Smooth muscle cell (in vitro differentiated cells): ENCODE measurements around the gene ASPSCR1. TPM values are rescaled to one million over a fixed set of nuclear protein-coding genes. Genes with fewer than 3 reads are reported as not detected.

ENCODE experiments used
- DNase-seq: peaks from one replicate; lab custom pipeline; 2025; ENCODE audit not compliant: unreplicated experiment; lab: John Stamatoyannopoulos, UW
- H2AFZ ChIP-seq: fragments of 200-600 bp; sonication (generic); 2 replicates; pipeline ENCODE4 v1.6.0; 2016; ENCODE audit warnings: antibody characterized with exemption, low read depth, mild to moderate bottlenecking
- H3F3A ChIP-seq: fragments of 200-600 bp; sonication (generic); 2 replicates; pipeline ENCODE4 v1.6.0; 2017; ENCODE audit warnings: antibody characterized with exemption, low read depth
- H3K27ac ChIP-seq: fragments of 200-600 bp; sonication (generic); 2 replicates; pipeline ENCODE4 v1.5.1; 2016; ENCODE audit warnings: low read depth, mild to moderate bottlenecking
- H3K27me3 ChIP-seq: fragments of 200-600 bp; sonication (generic); 2 replicates; pipeline ENCODE4 v1.6.1; 2016; ENCODE audit warnings: low read depth, mild to moderate bottlenecking
- H3K36me3 ChIP-seq: fragments of 200-600 bp; sonication (generic); 2 replicates; pipeline ENCODE4 v1.5.1; 2016; ENCODE audit warnings: low read depth
- H3K4me1 ChIP-seq: fragments of 200-600 bp; sonication (generic); 2 replicates; pipeline ENCODE4 v1.5.1; 2016; ENCODE audit warnings: low read depth
- H3K4me2 ChIP-seq: fragments of 200-600 bp; sonication (generic); 2 replicates; pipeline ENCODE4 v1.6.0; 2016; ENCODE audit warnings: mild to moderate bottlenecking
- H3K4me3 ChIP-seq: fragments of 200-600 bp; sonication (generic); 2 replicates; pipeline ENCODE4 v1.5.1; 2016; ENCODE audit warnings: mild to moderate bottlenecking
- H3K79me2 ChIP-seq: fragments of 200-600 bp; sonication (generic); 2 replicates; pipeline ENCODE4 v1.6.0; 2016; ENCODE audit warnings: low read depth, mild to moderate bottlenecking
- H3K9ac ChIP-seq: fragments of 200-600 bp; sonication (generic); 2 replicates; pipeline ENCODE4 v1.6.0; 2016; ENCODE audit warnings: low read depth
- H3K9me3 ChIP-seq: fragments of 200-600 bp; sonication (generic); replicated peaks from 2 replicates; pipeline ENCODE4 v1.5.1; 2016; ENCODE audit warnings: low read depth
- H4K20me1 ChIP-seq: fragments of 200-600 bp; sonication (generic); 2 replicates; pipeline ENCODE4 v1.6.0; 2016; ENCODE audit warnings: low read depth
- CTCF ChIP-seq: fragments of 200-600 bp; sonication (generic); IDR thresholded peaks from 2 replicates; pipeline ENCODE4 v1.5.1; 2017; ENCODE audit warnings: borderline replicate concordance, mild to moderate bottlenecking, antibody characterized with exemption; ENCODE audit not compliant: insufficient read depth, poor library complexity, severe bottlenecking
- WGBS: methylation state at CpG from one replicate; pipeline ENCODE4 v1.1.7; 2016; ENCODE audit warnings: low lambda C conversion rate; 5-methylcytosine and 5-hydroxymethylcytosine counted together
- polyA plus RNA-seq: library from polyadenylated mRNA; unstranded; fragments of >200 nt; fragmentation: Nextera tagmentation; extraction: Ambion mirVana; gene quantifications from 2 replicates; pipeline ENCODE4 v1.2.1, GENCODE V29; 2016
- total RNA-seq: library from RNA; depleted of rRNA; stranded (reverse); fragments of >200 nt; gene quantifications from 2 replicates; pipeline ENCODE4 v1.2.3, GENCODE V29; 2014

The ASPSCR1 gene
- total and polyA plus RNA-seq, 2 experiments from 2014 or later = 28.4 to 44.0 TPM

- Histone ChIP-seq H3K9me3 (no peaks in the 10 kb centered on the region), H3K4me3 (no peak overlapping the region), H3K27ac (no peak overlapping the region), H3K4me2 (no peak overlapping the region), H4K20me1 (no peaks in the 10 kb centered on the region), H3K79me2 (no peaks in the 10 kb centered on the region), H3K36me3 (no peaks in the 10 kb centered on the region), H3F3A (peaks cover 7% of the 10 kb centered on the region), H3K9ac (no peak overlapping the region), H3K27me3 (no peaks in the 10 kb centered on the region), H2AFZ (no peak overlapping the region), H3K4me1 (peaks cover 6% of the 10 kb centered on the region)
- TF ChIP-seq CTCF = no peak
- WGBS = 96% methylated on average over 30 of the region's 30 CpGs
- no peak for DNase-seq
These were observed 30.2 kb downstream of the ASPSCR1 start for GRCh38 chr17:82007495-82008257.

- WGBS = 95% methylated on average over 22 of the region's 26 CpGs
- H3F3A ChIP-seq = no peaks in the 10 kb centered on the region
- no peaks in the 10 kb centered on the region for H3K36me3 ChIP-seq
These were observed 31.0 kb downstream of the ASPSCR1 start for GRCh38 chr17:82008258-82008940.

GRCh38 chr17:82008941-82009405 lies 31.5 kb downstream of the ASPSCR1 start:
- peaks cover 6% of the 10 kb centered on the region for H3K4me1 ChIP-seq
- no peaks in the 10 kb centered on the region for H4K20me1 ChIP-seq
- H3K27me3 ChIP-seq = no peaks in the 10 kb centered on the region

More at GRCh38 chr17:82008258-82008940, 31.0 kb downstream of the ASPSCR1 start:
- Histone ChIP-seq H3K4me2 (no peak overlapping the region), H3K9me3 (no peaks in the 10 kb centered on the region), H3K4me3 (no peak overlapping the region), H3K27me3 (no peaks in the 10 kb centered on the region), H3K27ac (no peak overlapping the region), H2AFZ (no peak overlapping the region), H3K9ac (no peak overlapping the region), H3K79me2 (no peaks in the 10 kb centered on the region), H4K20me1 (no peaks in the 10 kb centered on the region), H3K4me1 (peaks cover 6% of the 10 kb centered on the region)
- no peak for TF ChIP-seq CTCF
- DNase-seq = no peak

More at GRCh38 chr17:82008941-82009405, 31.5 kb downstream of the ASPSCR1 start:
- Histone ChIP-seq H3K27ac (no peak overlapping the region), H3K79me2 (no peaks in the 10 kb centered on the region), H3K9me3 (no peaks in the 10 kb centered on the region), H3F3A (no peaks in the 10 kb centered on the region), H2AFZ (no peak overlapping the region), H3K4me2 (no peak overlapping the region), H3K9ac (no peak overlapping the region), H3K4me3 (no peak overlapping the region), H3K36me3 (no peaks in the 10 kb centered on the region)
- 95% methylated on average over 27 of the region's 28 CpGs for WGBS
- TF ChIP-seq CTCF = no peak
- DNase-seq = no peak
